Measurements from ENCODE around the gene EXOC4.
"Not testable (repeated sequence)": the region's sequence is repeated elsewhere in the genome, so short reads cannot be mapped to it uniquely, and the experiment has no call there.

EXOC4 gene

DNA sequence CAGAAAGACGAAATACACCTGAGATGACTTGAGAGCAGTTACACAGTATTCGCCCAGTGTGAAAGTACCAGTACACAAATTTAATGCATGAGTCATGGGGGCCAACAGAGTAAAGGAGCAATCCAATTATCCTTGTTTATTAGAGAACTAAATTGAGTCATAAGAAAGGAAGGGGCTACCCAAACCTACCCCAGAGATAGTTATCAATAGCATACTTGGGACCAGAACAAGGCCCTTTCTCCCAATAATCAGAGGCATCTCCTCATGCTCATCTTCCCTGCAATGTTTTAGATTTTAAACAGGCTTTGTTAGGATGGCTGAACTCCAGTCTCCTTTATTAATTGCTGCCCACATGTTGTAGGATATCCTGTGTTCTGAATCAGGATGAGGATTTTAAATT, 634.6 kb downstream of the EXOC4 start:
- in situ Hi-C loops (cut with MboI; ENCODE audit: low pct_unique_long_range_greater_than_20kb, low sequenced_read_pairs): no loop called here
- DNase-seq: no peak

DNA sequence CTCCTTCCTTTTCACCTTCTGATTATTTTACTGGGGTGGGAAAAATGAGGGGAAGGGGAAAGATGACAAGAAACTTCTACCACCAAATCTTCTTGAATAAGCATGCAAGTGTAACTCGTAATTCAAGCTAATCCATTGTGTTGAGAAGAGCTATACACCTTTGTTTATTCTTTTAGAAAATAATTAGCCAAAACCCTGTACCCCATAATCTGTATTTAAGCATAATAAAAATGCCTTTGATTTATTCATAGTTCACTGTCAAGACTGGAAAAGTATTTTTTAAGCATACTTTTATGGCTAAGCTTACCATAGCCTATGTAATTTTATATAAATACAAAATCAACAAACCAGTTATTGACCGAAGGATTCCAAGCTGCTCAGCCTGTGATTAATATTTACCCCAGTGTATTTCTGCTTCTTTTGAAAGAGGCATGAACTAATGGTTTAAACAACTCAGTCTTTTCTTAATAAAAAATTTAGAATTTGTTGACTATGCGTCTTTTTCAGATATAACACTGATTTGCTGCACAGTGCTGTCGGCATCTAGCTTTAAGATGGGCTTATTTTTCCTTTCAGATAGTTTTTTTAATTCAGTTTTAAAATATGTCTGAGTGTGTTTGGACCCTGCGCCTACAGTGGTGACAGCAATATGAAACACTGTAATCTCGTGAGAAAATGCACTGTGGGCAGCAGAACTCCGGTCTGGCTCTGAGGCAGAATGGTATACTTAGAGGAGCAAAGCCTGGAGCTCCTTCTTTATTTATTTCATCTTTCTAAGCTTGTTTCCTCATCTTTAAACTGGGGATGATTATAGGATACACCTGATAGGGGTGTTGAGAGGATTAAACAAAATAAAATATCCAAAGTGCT, 635.4 kb downstream of the EXOC4 start:
- in situ Hi-C loops (cut with MboI; ENCODE audit: low pct_unique_long_range_greater_than_20kb, low sequenced_read_pairs): no loop called here
- no peak for DNase-seq

DNA sequence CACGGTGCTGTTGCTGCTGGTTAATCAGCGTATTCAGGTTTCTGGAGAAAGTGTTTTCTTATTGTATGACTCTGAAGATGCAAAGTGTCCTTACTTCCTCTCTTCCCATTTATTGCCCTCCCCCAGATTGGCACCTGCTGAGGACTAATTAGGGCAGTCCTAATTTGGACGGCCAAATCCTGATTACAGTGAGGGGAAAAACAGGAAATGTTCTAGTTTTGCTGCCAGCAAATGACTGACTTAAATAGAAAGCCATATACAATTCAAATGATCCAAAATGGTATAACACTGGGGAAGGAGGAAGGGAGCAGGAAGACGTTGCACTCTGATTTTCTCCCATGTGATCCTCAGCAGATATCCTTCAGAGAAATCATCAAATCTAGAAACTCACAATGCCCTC, 651.9 kb downstream of the EXOC4 start:
- in situ Hi-C loops (cut with MboI; ENCODE audit: low pct_unique_long_range_greater_than_20kb, low sequenced_read_pairs): no loop called here
- DNase-seq: no peak

DNA sequence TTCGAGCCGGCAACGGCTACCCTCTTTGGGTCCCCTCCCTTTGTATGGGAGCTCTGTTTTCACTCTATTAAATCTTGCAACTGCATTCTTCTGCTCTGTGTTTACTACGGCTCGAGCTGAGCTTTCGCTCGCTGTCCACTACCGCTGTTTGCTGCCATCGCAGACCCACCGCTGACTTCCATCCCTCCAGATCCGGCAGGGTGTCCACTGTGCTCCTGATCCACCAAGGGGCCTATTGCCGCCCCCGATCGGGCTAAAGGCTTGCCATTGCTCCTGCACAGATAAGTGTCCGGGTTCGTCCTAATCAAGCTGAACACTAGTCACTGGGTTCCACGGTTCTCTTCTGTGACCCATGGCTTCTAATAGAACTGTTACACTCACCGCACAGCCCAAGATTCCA, 653.7 kb downstream of the EXOC4 start:
- in situ Hi-C loops (cut with MboI; ENCODE audit: low pct_unique_long_range_greater_than_20kb, low sequenced_read_pairs): not testable (repeated sequence)

DNA sequence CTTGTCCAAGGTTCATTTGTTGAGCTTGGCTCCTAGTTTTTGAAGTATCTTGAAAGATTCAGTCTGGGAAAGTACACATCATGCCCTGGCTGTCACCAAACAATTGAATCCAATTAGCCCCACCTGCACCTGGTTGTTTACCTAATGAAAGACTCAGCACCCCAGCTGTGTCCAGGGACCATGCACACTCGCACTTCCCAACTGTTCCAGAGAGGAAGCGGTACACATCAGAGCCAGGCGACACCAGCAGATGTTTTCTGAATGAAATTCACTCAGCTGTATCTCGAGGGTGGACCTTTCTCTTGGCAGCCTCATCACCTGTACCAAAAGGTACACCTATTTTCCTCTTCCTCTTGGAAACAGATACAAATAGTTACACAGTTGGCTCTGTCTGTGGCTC, 657.9 kb downstream of the EXOC4 start:
- no peak for DNase-seq
- in situ Hi-C loops (cut with MboI; ENCODE audit: low pct_unique_long_range_greater_than_20kb, low sequenced_read_pairs): no loop called here

More for the DNA sequence above, 653.7 kb downstream of the EXOC4 start:
- not testable (repeated sequence) for DNase-seq

DNA sequence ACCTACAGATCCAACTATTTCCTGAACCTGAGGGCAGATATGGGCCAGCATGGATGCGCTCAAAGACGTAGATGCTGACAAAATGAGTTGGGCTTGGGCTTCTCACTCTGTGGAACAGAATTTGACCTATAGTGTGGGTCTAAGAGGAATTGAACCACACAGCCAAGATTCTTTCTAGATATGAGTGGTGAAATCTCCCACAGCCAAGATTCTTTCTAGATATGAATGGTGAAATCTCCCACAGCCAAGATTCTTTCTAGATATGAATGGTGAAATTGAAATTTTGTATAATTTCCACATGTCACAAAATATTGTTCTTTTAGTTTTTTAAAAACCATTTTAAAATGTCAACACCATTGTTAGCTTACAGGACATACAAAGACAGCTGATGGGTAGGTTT, 658.8 kb downstream of the EXOC4 start:
- no peak for DNase-seq
- in situ Hi-C loops (cut with MboI; ENCODE audit: low pct_unique_long_range_greater_than_20kb, low sequenced_read_pairs): no loop called here

DNA sequence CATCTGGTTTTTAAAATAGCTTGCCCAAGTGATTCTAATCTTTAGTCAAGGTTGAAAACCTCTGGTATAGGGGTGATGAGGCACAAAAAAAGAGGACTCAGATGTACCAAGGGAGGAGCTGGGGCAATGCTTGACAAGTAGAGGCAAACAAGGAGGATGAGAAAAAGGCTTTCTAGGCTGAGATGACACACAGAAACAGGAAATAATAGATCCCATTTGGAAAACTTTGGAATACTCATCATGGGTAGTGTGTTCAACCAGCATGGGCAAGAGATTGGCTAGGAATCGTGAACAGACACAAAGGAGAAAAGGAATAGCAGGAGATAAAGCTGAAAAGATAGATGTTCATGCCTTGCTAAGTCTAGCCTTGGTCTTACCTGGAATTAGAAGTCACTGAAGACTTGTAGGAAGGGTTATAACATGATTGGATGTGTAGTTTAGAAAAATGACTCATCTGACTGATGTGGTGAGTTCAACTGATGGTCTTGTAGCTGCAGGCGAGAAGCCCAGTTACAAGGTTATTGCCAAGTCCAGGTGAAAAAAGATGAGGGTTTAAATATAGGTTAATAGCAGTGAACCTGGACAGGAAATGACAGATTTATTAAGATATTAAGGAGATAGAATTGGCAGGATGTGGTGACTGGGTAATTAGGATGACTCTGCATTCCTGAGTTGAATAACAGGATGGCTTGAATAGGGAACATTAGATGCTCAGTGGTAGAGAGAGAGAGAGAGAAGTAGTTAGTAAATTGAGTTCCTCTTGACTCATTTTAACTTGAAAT, 660.2 kb downstream of the EXOC4 start:
- in situ Hi-C loops (cut with MboI; ENCODE audit: low pct_unique_long_range_greater_than_20kb, low sequenced_read_pairs): no loop called here
- DNase-seq: no peak

DNA sequence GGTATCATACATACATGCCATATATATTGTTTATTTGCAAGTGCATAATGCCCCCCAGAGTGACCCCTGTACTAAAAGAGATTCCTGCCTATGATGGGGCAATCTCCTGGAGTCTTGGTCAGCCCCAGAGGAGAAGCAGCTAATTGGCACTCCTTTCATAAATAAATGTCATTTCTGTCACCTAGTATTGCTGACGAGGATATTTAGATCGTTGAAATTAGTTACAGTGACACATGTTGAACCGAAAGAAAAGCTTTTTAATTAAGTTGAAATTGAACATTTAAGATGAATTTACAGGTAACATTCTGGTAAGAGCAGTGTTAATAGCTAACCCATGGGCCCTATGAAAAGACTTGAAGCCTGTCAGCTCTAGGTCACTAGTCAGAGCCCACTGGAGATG, 663.7 kb downstream of the EXOC4 start:
- no peak for DNase-seq
- in situ Hi-C loops (cut with MboI; ENCODE audit: low pct_unique_long_range_greater_than_20kb, low sequenced_read_pairs): no loop called here

DNA sequence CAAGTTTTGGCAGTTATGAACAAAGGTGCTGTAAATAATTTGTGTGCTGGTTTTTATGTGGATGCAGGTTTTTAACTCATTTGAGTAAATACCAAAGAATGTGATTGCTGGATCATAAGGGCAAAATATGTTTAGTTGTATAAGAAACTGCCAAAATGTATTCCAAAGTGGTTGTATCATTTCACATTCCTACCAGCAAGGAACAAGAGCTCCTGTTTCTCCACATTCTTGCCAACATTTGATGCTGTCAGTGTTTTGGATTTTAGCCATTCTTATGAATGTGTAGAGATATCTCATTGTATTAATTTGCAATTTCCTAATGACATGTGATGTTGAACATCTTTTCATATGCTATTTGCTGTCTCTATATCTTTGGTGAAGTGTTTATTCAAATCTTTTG, 666.9 kb downstream of the EXOC4 start:
- DNase-seq: no peak
- in situ Hi-C loops (cut with MboI; ENCODE audit: low pct_unique_long_range_greater_than_20kb, low sequenced_read_pairs): no loop called here

DNA sequence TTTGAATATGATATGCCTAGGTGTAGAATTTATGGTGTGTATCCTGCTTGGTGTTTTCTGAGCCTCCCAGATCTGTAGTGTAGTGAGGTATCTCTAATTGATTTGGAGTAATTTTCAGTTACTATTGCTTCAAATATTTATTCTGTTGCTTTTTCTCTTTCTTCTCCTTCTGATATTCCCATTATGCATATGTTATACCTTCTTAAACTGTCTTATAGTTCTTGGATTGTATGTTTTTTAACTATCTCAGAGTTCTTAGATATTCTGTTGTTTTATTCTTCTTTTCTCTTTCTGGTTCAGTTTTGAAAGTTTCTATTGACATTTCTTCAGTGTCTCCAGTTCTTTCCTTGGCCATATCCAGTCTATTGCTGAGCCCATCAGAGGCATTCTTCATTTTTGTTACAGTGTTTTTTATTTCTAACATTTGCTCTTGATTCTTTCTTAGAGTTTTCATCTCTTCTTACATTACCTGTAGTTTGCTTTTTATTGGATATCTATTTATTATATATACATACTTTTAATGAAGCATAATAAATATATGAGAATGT, 668.8 kb downstream of the EXOC4 start:
- in situ Hi-C loops (cut with MboI; ENCODE audit: low pct_unique_long_range_greater_than_20kb, low sequenced_read_pairs): no loop called here
- DNase-seq: no peak

DNA sequence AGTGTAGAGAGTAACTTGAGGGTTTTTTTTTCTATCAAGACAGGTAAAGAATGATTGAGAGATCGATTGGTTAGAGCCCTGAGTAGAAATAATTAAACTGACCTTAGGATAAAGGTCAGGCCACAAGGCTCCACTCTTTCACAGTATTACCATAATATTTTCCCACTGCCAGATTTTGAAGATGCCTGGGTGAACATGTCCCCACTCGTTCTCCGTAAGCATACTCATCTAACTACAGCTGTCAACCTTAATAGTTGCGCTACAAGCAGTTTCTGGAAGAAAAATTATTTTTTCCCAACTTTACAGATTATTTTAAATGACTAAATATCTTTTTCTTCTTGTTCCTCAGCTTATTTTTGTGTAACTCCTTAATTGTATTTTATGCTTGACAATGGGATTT, 671.1 kb downstream of the EXOC4 start:
- no peak for DNase-seq
- in situ Hi-C loops (cut with MboI; ENCODE audit: low pct_unique_long_range_greater_than_20kb, low sequenced_read_pairs): no loop called here

DNA sequence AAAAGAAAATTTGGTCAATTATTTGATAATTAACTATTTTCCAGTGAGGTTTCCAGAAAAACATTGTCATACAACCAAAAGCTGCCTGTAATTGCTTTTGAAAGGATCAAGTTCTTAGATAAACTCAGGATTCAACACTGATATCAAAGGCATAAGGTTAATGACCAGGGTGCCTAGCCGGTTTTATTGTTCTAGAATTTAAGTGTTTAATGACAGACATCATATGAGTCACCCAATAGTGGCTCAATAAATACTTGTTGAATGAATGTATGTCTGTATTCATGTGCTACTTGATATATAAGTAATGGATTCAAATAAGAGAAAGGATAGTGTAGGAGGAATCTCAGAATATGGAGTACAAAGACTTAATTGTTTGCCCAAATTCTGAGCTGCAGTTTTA, 678.2 kb downstream of the EXOC4 start:
- in situ Hi-C loops (cut with MboI; ENCODE audit: low pct_unique_long_range_greater_than_20kb, low sequenced_read_pairs): no loop called here
- DNase-seq: no peak

DNA sequence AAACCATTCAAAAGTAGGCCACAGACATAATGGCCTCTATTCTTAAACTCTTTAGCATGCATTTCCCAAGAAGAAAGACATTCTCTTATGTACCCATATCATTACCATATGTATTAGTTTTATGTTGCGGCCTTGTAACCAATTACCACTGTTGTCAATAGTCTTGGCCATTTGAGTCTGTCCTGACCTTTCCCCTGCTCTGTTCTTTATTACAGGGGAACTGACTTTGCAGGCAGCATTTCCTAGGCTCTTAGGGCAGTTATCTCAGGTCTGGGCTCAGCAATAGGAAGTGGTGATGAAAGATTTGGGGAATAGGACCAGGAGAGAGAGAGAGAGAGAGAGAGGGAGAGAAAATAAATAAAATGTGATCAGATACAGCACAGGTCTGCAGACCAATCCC, 679.7 kb downstream of the EXOC4 start:
- no peak for DNase-seq
- in situ Hi-C loops (cut with MboI; ENCODE audit: low pct_unique_long_range_greater_than_20kb, low sequenced_read_pairs): no loop called here

DNA sequence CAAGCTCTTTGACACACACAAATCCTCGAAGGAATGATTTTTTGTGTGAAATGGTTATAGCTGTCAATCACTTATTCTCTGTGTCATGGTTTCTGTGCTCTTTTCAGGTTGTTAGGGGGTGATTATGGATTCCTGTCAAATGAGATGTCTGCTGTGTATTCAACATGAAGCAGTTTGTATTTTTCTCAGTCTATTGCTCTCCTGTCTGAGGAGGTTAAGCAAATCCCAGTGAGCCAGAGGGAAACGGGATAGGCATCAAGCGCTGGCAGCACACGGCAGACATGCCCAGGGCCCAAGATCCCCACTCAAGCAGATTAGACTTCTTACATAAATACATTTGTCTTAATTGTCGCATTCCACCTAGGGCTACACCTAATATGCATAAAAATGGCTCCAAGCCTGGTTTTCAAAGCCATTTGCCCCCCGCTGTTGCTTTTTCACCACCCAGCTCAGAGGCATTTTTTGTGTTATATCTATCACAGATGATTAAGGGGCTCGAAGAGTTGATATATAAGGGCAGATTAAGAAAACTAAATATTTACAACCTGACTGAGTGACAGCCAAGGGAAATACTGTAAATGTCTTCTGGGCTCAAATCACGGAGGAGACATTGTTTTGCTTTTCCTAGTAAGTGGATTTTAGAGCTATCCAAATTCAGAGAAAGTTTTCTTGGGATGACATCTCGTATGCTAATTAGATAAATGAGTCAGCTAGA, 681.5 kb downstream of the EXOC4 start:
- in situ Hi-C loops (cut with MboI; ENCODE audit: low pct_unique_long_range_greater_than_20kb, low sequenced_read_pairs): no loop called here
- no peak for DNase-seq

DNA sequence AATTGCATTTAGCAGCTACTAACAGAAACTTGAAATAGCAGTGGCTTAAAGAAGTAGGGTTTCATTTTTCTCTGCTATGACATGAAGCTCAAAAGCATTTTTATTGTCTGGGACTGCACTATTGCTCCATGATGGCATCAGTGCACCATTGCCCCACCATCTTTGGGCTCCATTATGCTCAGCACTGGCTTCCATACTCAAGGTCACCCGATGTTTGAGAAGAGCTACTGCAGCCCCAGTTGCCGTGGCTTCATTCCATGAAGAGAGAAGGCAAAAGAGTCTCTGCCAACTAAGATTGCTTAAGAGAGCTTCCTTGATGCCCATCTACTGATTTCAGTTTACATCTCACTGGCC, 682.1 kb downstream of the EXOC4 start:
- in situ Hi-C loops (cut with MboI; ENCODE audit: low pct_unique_long_range_greater_than_20kb, low sequenced_read_pairs): no loop called here
- no peak for DNase-seq

DNA sequence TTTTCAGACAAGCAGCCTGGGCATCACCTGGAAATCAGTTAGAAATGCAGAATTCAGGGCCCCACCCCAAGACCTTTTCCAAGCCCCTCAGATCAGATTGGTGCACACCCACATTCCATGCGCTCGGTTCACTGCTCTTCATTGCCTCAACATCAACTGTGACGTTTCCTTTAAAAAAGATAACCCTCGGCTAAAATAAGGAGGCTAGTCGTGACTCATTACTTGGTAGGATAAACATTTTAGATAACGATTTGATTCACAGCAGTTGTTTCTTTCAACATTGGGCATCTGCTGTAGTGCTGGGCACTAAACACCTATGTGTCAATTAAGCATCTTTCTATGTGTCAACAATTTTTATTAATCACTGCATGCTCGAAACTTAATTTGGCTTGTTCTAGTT, 683.2 kb downstream of the EXOC4 start:
- in situ Hi-C loops (cut with MboI; ENCODE audit: low pct_unique_long_range_greater_than_20kb, low sequenced_read_pairs): no loop called here
- DNase-seq: no peak

DNA sequence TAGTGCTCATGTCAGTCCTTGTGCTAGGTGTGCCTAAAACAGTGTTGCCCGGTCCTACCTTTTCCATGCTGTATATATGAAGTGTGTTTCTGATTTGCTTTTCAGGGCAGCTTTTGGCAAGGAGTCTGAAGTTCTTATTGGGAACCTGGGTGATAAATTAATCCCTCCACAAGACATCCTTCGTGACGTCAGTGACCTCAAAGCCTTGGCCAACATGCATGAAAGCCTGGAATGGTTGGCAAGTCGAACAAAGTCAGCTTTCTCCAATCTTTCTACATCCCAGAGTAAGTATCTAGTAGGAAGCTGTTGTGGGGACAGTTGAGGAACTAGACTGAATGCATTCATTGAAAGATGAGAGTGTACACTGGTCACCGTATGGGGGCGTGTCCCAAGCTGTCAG, 684.9 kb downstream of the EXOC4 start:
- no peak for DNase-seq
- in situ Hi-C loops (cut with MboI; ENCODE audit: low pct_unique_long_range_greater_than_20kb, low sequenced_read_pairs): no loop called here

DNA sequence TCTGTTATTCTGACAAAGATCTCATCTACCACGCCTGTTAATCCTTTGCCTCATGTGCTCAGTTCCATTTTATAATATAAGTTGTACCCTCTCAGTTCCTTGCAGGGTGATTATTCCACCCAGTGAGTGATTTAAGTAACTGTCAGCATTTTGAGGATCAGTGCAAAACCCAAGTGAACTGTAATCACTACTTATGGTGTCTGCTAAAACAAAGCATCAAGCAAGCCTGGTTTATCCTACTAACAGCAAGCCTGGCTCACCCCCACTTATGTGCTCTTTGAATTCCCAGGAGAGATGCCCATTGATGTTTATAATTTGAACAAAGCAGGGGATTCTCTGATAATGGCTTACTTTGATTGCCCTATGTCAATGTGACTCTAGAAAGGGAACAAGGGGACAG, 687.5 kb downstream of the EXOC4 start:
- in situ Hi-C loops (cut with MboI; ENCODE audit: low pct_unique_long_range_greater_than_20kb, low sequenced_read_pairs): no loop called here
- no peak for DNase-seq

DNA sequence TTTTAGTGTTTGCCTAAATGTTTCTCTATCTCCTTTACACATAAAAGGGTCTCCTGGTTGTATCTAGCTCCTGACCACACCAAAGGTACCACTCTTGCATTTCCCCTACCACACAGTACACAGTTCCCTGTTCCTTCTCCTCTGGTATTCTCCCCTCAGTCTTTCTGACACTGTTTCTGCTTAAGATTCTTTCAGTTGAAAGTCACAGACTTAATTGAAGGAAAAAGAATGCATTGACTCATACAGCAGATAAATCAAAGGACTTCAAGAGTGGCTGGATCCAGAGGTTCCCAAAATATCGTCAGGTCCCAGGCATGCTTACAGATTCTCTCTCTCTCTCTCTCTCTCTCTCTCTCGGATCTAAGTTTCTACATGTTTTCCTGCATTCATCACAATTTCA, 688.6 kb downstream of the EXOC4 start:
- DNase-seq: no peak
- in situ Hi-C loops (cut with MboI; ENCODE audit: low pct_unique_long_range_greater_than_20kb, low sequenced_read_pairs): no loop called here

DNA sequence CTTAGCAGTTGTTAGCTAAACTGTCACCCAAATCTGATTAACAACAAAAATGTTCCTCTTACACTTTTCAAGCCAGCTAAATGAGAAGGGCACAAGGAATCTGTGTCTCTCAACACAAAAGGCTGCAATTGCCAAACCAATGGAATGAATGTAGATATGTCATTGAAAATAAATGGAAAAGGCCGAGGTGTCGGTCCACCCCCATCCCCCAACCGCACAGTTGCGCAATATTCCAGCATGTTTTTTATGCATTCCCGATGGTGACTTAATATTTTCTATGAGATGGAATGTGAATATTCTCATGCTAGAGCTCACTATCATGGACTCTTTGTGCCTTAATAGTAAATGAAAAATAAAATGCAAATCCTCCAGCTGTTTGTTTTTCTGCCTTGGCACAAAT, 692.6 kb downstream of the EXOC4 start:
- in situ Hi-C loops (cut with MboI; ENCODE audit: low pct_unique_long_range_greater_than_20kb, low sequenced_read_pairs): no loop called here
- no peak for DNase-seq

Data from KBM-7 (cell line).